H9 (cell line): Measurements from ENCODE around the gene TRPM3. TPM values are rescaled to one million over a fixed set of nuclear protein-coding genes. Genes with fewer than 3 reads are reported as not detected.

ENCODE experiments used
- DNase-seq: peaks from one replicate; pipeline ENCODE4 v3.0.0-alpha.2; 2017
- H2AFZ ChIP-seq: one replicate; pipeline ENCODE4 v1.6.1; 2013; ENCODE audit warnings: mild to moderate bottlenecking, low read length, control low read depth, moderate library complexity
- H2AK5ac ChIP-seq: 2 replicates; pipeline ENCODE4 v1.6.1; 2013; ENCODE audit warnings: low read length, control low read depth, mixed read lengths; ENCODE audit not compliant: insufficient read length
- H2BK120ac ChIP-seq: one replicate; pipeline ENCODE4 v1.6.1; 2013; ENCODE audit warnings: low read depth, mild to moderate bottlenecking, low read length, control low read depth, inconsistent platforms; ENCODE audit not compliant: poor library complexity, severe bottlenecking
- H2BK12ac ChIP-seq: 2 replicates; pipeline ENCODE4 v1.6.1; 2013; ENCODE audit warnings: low read length, control low read depth, mixed read lengths, low read depth; ENCODE audit not compliant: insufficient read length
- H2BK15ac ChIP-seq: 2 replicates; pipeline ENCODE4 v1.6.1; 2013; ENCODE audit warnings: low read depth, low read length, control low read depth
- H2BK20ac ChIP-seq: one replicate; pipeline ENCODE4 v1.6.1; 2013; ENCODE audit warnings: low read depth, mild to moderate bottlenecking, low read length, control low read depth, inconsistent platforms; ENCODE audit not compliant: poor library complexity, severe bottlenecking
- H2BK5ac ChIP-seq: 2 replicates; pipeline ENCODE4 v1.6.1; 2013; ENCODE audit warnings: low read length, control low read depth, mixed read lengths; ENCODE audit not compliant: insufficient read length
- H3K14ac ChIP-seq: 2 replicates; pipeline ENCODE4 v1.6.1; 2013; ENCODE audit warnings: low read length, control low read depth; ENCODE audit not compliant: insufficient read depth
- H3K18ac ChIP-seq: 2 replicates; pipeline ENCODE4 v1.6.1; 2013; ENCODE audit warnings: low read depth, mild to moderate bottlenecking, mixed read lengths, low read length, control low read depth; ENCODE audit not compliant: insufficient read length
- H3K23ac ChIP-seq: 2 replicates; pipeline ENCODE4 v1.6.1; 2013; ENCODE audit warnings: low read length, control low read depth, mixed read lengths, low read depth; ENCODE audit not compliant: insufficient read length
- H3K23me2 ChIP-seq: 2 replicates; pipeline ENCODE4 v1.6.1; 2013; ENCODE audit warnings: low read depth, mild to moderate bottlenecking, mixed read lengths, low read length, control low read depth; ENCODE audit not compliant: insufficient read length, poor library complexity, severe bottlenecking
- H3K27ac ChIP-seq: 2 replicates; pipeline ENCODE4 v1.5.1; 2013; ENCODE audit warnings: low read length, control low read depth, mixed read lengths, low read depth; ENCODE audit not compliant: insufficient read length
- H3K27me3 ChIP-seq: 2 replicates; pipeline ENCODE4 v1.6.1; 2013; ENCODE audit warnings: low read length, control low read depth, inconsistent platforms; ENCODE audit not compliant: insufficient read depth
- H3K4ac ChIP-seq: 2 replicates; pipeline ENCODE4 v1.6.1; 2013; ENCODE audit warnings: low read depth, mild to moderate bottlenecking, control low read depth, inconsistent platforms, low read length, moderate library complexity
- H3K4me1 ChIP-seq: 2 replicates; pipeline ENCODE4 v1.6.1; 2013; ENCODE audit warnings: low read length, control low read depth, inconsistent platforms; ENCODE audit not compliant: insufficient read depth
- H3K4me2 ChIP-seq: 2 replicates; pipeline ENCODE4 v1.6.1; 2013; ENCODE audit warnings: low read length, control low read depth, mixed read lengths; ENCODE audit not compliant: insufficient read length, insufficient read depth
- H3K56ac ChIP-seq: 2 replicates; pipeline ENCODE4 v1.6.1; 2013; ENCODE audit warnings: low read depth, mild to moderate bottlenecking, mixed read lengths, low read length, control low read depth; ENCODE audit not compliant: insufficient read length
- H3K79me1 ChIP-seq: 2 replicates; pipeline ENCODE4 v1.6.1; 2013; ENCODE audit warnings: low read depth, mild to moderate bottlenecking, moderate library complexity, low read length, control low read depth, inconsistent platforms; ENCODE audit not compliant: insufficient read depth, poor library complexity, severe bottlenecking
- H3K79me2 ChIP-seq: 2 replicates; pipeline ENCODE4 v1.6.1; 2013; ENCODE audit warnings: low read length, control low read depth, inconsistent platforms; ENCODE audit not compliant: insufficient read depth
- H3K9ac ChIP-seq: 2 replicates; pipeline ENCODE4 v1.6.1; 2013; ENCODE audit warnings: low read length, control low read depth, mixed read lengths; ENCODE audit not compliant: insufficient read length; ENCODE audit errors: extremely low read depth
- H3K9me3 ChIP-seq: one replicate; pipeline ENCODE4 v1.6.1; 2013; ENCODE audit warnings: low read depth, low read length, inconsistent platforms; ENCODE audit not compliant: control insufficient read depth
- H3T11ph ChIP-seq: one replicate; pipeline ENCODE4 v1.6.1; 2013; ENCODE audit warnings: mild to moderate bottlenecking, low read length, control low read depth, inconsistent platforms
- H4K20me1 ChIP-seq: one replicate; pipeline ENCODE4 v1.6.1; 2013; ENCODE audit not compliant: control insufficient read depth, insufficient read length, insufficient read depth
- H4K5ac ChIP-seq: 2 replicates; pipeline ENCODE4 v1.6.1; 2013; ENCODE audit warnings: low read depth, mild to moderate bottlenecking, mixed read lengths, low read length, control low read depth; ENCODE audit not compliant: insufficient read length
- H4K8ac ChIP-seq: replicated peaks from 2 replicates; pipeline ENCODE4 v1.6.1; 2013; ENCODE audit warnings: low read length, control low read depth, mixed read lengths, low read depth; ENCODE audit not compliant: insufficient read length
- H4K91ac ChIP-seq: 2 replicates; pipeline ENCODE4 v1.6.1; 2013; ENCODE audit warnings: low read depth, mild to moderate bottlenecking, moderate library complexity, mixed read lengths, low read length, control low read depth; ENCODE audit not compliant: insufficient read length
- H3K27ac Mint-ChIP-seq, 3 experiments: 2 replicates in 2 of 3; 3 replicates in 1 of 3; pipeline ENCODE4 v1.8.0; 2020 to 2021; ENCODE audit warnings: mixed read lengths in 3 of 3, mild to moderate bottlenecking in 1 of 3, moderate library complexity in 1 of 3
- H3K27me3 Mint-ChIP-seq: 2 replicates; pipeline ENCODE4 v1.8.0; 2021; ENCODE audit warnings: low read depth, mild to moderate bottlenecking, moderate library complexity, mixed read lengths
- H3K36me3 Mint-ChIP-seq, 3 experiments: 2 replicates in 2 of 3; 3 replicates in 1 of 3; pipeline ENCODE4 v1.8.0; 2020 to 2021; ENCODE audit warnings: low read depth in 3 of 3, mixed read lengths in 3 of 3; ENCODE audit not compliant: insufficient read depth in 1 of 3
- H3K4me1 Mint-ChIP-seq, 2 experiments: 2 replicates each; pipeline ENCODE4 v1.8.0; 2020; ENCODE audit warnings: mixed read lengths in 2 of 2
- H3K4me3 Mint-ChIP-seq, 2 experiments: 2 replicates in 1 of 2; 3 replicates in 1 of 2; pipeline ENCODE4 v1.8.0; 2020 to 2021; ENCODE audit warnings: mild to moderate bottlenecking in 2 of 2, mixed read lengths in 2 of 2, moderate library complexity in 1 of 2
- H3K9me3 Mint-ChIP-seq, 2 experiments: 2 replicates in 1 of 2; 3 replicates in 1 of 2; pipeline ENCODE4 v1.8.0; 2020; ENCODE audit warnings: mild to moderate bottlenecking in 2 of 2, mixed read lengths in 2 of 2, moderate library complexity in 1 of 2
- CTCF ChIP-seq: fragments of 200-600 bp; sonication (generic); conservative IDR thresholded peaks from 3 replicates; pipeline ENCODE4 v1.8.0; 2021; ENCODE audit warnings: antibody characterized with exemption, mild to moderate bottlenecking
- WGBS: extraction: QIAGEN DNeasy Blood & Tissue Kit; methylation state at CpG from one replicate; pipeline ENCODE4 v1.1.7; 2013; ENCODE audit warnings: missing lambda C conversion rate, low lambda C conversion rate, mixed read lengths; ENCODE audit not compliant: insufficient read length; ENCODE audit errors: extremely low coverage; 5-methylcytosine and 5-hydroxymethylcytosine counted together
- total RNA-seq: library from RNA; stranded (reverse); gene quantifications from 2 replicates; pipeline ENCODE4 v1.2.1, GENCODE V29; 2021

The TRPM3 gene
- total RNA-seq, 1 experiment from 2014 or later, result 10.3 TPM

GRCh38 chr9:71094708-71095251 is 26.6 kb downstream of the TRPM3 start:
- Histone ChIP-seq H4K5ac (no peak overlapping the region), H3K23ac (no peak overlapping the region), H4K8ac (no peak overlapping the region), H2BK15ac (no peak overlapping the region), H2AFZ (no peak overlapping the region), H3K9me3 (no peaks in the 10 kb centered on the region), H2BK12ac (no peak overlapping the region), H3K79me2 (peaks cover 2% of the 10 kb centered on the region; the same call in 1 of the 2 replicates), H4K91ac (no peak overlapping the region), H4K20me1 (no peaks in the 10 kb centered on the region), H3K27me3 (no peaks in the 10 kb centered on the region), H3K14ac (no peak overlapping the region), H3K4me2 (no peak overlapping the region), H2BK20ac (no peak overlapping the region), H3K27ac (no peak overlapping the region), H2AK5ac (no peak overlapping the region), H3K4ac (no peak overlapping the region), H3K79me1 (peaks cover 3% of the 10 kb centered on the region), H3K56ac (no peak overlapping the region), H2BK120ac (no peak overlapping the region), H3K9ac (no peak overlapping the region), H3K4me1 (no peaks in the 10 kb centered on the region), H2BK5ac (no peak overlapping the region), H3T11ph (no peak overlapping the region), H3K18ac (no peak overlapping the region), H3K23me2 (no peaks in the 10 kb centered on the region)
- Mint-ChIP-seq H3K4me1 (peaks cover 5 to 21% of the 10 kb centered on the region in 2 experiments), H3K9me3 (peaks cover 0 to 4% of the 10 kb centered on the region in 2 experiments; a peak in 1 of 5 replicates), H3K4me3 (no peak overlapping the region), H3K36me3 (peaks cover 0 to 10% (median 0%) of the 10 kb centered on the region in 3 experiments; a peak in 3 of 7 replicates), H3K27me3 (no peaks in the 10 kb centered on the region), H3K27ac (peak overlapping the region in 1 of 3 experiments; percentile 45; a peak in 1 of 7 replicates)
- WGBS, result no CpG with 5 or more reads among the region's 4 CpGs
- no peak for DNase-seq
- TF ChIP-seq CTCF, result no peak
